HG03469 (cell line): ENCODE results near the gene STRIT1.
"Not testable (repeated sequence)": the region's sequence is repeated elsewhere in the genome, so short reads cannot be mapped to it uniquely, and the experiment has no call there.

ENCODE experiments used
- ATAC-seq: cut with Tn5 transposase; IDR thresholded peaks from one replicate; pipeline ENCODE4 v1.9.1; 2021; ENCODE audit warnings: mild to moderate bottlenecking, moderate library complexity, moderate number of reproducible peaks; ENCODE audit not compliant: unreplicated experiment

STRIT1 gene

DNA sequence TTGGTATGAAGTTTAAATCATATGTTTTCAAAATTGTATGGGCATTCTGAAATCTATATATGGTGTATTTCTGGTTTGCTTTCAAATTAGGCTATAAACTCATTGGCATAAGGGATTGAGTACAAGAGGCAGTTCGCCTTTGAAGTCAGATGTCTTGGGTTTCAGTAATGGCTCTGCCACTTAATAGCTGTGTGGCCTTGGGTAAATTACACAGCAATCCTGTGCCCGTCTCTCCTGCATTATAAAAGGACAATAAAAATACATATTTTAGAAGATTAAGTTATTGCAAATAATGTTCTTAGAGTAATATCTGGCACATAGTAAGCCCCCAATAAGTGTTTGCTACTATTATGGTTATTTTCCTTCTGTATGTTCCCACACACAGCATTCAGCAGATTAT, 20.4 kb upstream of the STRIT1 start:
- ATAC-seq, result no peak

DNA sequence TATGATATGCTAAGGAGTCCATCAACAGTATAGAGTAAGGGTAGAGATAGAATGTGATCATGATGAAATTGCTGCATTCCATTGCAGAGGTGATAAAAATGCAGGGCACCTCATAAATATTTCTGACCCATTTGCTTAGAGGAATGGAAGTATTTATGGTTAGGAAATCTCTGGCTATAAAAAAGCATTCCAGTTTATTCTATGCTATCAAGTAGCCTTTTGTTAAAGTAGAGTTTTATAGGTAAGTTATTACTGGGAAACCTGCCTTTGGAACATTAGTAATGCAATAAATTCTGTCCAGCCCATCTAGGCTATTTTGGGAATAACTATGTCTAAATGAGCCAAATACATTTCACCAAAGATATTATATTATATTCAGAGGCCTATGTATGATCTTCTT, 19.8 kb upstream of the STRIT1 start:
- ATAC-seq, result no peak

DNA sequence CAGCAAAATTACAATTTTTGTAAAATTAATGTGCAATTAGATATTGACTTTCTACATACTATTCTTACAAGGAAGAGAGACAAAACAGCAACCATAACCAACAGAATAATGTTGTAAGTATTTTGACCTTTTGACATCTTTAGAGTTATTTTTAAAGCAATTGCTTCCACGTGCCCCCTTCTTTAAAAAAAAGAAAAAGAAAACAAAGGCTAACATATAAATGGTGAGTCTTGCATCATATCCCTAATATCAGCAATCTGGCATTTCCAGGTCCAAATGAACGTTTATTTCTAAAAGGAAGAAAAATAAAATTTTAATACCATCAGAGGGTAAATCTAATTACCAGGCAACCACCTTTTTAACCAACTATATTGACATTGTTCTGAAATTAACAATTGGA, 19.3 kb upstream of the STRIT1 start:
- ATAC-seq, result no peak

DNA sequence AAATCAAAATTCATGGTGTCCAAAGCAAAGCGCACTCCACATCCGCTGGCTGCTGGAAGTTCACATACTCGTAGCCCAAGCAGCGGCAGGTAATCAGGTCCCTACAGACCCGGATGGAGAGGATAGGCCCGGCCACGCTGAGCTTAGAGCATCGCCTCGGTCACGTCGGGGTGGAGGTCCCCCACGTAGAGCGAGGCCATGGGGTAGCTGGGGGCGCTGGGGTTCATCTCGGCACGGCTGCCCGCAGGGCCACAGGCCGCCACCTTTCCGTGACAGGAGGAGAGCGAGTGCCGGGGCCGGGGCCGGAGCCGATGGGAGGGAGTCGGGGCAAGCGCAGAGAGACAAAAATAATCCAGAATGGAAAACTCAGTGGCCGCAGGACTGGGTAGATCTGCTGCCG, 16.1 kb upstream of the STRIT1 start:
- ATAC-seq, result no peak

DNA sequence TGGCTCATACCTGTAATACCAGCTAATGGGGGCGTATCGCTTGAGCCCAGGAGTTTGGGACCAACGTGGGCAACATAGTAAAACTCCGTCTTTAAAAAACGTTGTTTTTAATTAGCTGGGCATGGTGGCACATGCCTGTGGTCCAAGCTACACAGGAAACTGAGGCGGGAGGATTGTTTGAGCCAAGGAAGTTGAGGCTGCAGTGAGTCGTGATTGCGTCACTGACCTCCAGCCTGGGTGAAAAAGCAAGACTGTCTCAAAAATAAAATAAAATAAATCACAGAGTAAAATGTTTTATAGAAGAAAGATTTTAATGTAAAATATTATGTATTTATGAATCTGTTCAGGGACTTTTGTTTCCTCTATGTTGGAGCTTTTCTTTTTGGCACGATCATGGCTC, 15.3 kb upstream of the STRIT1 start:
- no peak for ATAC-seq

DNA sequence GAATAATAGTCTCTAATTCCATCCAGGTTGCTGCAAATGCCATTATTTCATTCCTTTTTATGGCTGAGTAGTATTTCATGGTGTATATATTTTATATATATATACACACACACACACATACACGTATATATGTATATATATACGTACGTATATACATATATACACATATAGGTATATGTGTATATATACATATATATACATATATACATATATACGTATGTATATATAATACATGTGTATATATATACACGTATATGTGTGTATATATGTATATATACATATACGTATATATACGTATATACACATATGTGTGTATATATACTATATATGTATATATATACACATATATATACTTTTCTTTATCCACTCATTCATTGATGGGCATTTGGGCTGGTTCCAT, 13.7 kb upstream of the STRIT1 start:
- ATAC-seq, result no peak

DNA sequence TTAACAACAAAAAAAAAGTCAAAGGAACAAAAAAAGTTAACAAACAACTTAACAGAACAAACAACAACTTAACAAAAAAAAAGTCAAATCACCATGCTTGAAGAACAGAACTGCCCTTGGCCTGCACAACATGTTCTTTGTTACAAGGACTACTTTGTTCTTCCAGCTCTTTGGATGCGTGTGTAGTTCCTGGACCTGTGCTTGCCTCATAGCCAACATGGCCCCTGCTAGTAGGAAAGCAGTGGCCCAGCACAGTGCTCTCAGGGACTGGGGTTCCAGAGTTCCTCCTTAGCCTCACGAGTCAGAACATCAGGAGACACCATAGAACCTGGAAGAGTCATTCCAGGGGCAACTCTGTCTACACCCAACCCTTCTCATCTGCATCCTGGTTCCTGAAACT, 10.9 kb upstream of the STRIT1 start:
- no peak for ATAC-seq

DNA sequence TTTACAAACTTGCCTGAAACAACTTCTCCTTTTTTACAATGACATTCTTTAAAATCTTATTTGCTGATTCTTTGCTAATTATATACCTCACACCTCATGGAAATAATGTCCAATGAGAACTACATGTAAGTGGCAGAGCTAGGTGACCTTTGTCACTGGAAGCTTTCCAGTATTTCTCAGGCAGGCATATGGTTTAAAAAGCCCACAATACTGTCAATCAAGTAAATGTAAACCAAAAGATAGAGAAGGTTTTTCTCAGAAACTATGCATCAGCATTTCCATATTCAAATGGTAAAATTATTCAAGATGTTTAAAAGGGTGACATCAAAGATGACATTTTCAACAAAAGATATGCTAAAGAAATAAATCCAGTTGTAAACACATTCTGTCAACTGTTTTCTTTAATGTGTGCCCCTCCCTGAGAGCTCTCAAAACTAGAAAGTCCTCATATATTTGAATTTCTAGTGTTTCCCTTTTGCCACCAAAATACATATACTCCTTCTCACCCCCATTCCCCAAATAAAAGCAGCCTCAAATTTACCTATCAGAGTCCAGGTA, 10.1 kb upstream of the STRIT1 start:
- ATAC-seq, result no peak

DNA sequence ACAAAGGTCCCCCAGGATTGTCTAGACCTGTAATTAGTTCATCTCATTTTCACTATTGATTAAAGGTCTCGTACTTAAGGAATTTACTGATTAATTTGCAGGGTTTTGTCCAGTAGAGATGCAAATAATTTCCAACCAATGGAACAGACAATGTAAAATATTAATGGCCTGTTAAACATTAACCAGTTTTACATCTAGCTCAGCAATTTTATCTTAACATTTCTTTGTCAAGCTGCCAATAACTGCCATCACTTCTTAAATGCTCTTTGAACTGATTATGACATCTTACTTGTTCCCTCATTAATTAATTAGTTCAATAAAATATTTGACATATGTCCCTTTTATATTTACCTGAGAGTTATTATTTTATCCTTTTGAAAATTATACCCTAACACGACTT, 9.4 kb upstream of the STRIT1 start:
- ATAC-seq, result no peak

DNA sequence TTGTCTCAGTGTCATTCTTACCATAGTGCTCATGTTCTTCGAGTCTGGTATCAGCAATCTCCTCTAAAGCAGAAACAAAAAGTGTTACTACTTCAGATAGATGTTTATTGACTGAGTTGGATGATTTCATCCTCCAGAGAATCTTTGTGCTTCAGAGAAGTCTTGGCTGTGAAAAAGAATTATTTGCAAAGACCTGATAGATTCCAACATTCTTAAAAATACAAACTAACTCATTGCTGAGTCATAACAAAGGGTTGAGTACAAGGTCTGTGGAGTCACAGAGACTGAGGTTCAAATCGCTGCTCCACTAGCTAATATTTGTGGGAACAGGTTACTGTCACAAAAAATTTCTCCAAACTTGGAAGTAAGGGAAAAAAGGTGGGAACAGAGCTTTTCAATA, 9.0 kb upstream of the STRIT1 start:
- ATAC-seq, result no peak

DNA sequence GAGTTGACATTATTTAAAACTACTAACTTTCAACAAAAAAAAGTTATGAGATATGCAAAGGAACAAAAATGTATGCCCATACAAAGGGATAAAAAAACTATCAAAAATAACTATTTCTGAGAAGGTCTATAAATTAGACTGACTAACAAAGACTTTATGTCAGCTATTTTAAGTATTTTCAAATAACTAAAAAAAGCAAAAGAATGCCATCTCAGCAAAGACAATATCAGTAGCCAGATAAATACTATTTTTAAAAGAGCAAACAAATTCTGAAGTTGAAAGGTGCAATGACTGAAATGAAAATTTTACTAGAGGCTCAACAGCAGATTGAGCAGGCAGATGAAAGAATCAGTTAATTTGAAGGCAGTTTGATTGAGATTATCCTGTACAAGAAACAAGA, 3.6 kb upstream of the STRIT1 start:
- no peak for ATAC-seq

DNA sequence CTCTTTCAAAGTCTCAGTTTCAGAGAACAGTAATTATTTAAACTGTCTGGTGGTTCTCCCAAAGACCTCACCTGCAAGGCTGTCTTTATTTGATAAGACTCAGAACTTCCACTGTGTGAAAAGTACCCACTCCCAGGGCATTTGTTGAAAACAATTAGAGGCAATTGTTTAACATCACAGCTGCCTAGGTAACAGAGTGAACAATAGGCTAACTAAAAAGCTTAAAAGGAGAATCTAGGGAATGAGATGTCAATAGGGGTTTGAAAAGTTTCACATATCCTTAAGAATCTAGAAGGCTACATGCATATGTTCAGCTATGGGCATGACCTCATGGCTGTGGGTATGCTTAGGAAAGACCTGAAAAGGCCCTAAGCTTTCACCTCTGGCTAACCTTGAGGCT, 2.9 kb upstream of the STRIT1 start:
- no peak for ATAC-seq

DNA sequence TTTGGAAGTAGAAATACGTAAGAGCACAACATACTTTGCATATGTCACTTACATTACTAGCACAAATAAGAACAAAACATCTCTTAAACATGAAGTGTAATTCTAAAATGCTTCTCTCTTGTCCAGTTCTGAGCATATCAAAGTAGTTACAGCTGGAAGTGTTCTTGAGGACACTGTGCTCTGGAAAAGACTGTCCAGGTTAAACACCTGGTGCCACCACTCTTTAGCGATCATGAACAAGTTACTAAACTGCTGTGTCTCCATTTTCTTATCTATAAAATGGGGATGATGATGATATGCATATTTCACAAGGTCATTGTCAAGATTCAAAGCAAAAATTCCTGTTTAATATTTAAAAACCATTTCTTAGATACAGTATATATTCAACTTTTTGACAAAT, 790 bp downstream of the STRIT1 start:
- ATAC-seq, result no peak

DNA sequence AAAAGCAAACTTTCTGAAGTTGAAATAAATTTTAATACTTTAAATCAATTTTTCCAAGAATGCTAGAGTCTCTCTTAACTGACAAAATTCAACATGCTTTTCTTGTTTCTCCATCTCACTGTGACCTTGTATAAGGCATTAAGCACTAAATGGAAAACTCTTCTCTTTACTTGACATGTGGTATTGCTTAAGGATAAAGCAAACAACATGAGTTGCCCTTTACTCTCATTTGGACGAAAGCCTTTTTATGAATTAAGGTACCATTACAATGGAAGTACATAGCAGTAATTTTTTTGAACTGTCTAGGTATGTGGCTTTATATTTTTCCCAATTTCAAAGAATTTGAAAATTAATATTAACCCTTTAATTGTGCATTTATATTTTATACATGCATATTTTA, 1.4 kb downstream of the STRIT1 start:
- no peak for ATAC-seq

DNA sequence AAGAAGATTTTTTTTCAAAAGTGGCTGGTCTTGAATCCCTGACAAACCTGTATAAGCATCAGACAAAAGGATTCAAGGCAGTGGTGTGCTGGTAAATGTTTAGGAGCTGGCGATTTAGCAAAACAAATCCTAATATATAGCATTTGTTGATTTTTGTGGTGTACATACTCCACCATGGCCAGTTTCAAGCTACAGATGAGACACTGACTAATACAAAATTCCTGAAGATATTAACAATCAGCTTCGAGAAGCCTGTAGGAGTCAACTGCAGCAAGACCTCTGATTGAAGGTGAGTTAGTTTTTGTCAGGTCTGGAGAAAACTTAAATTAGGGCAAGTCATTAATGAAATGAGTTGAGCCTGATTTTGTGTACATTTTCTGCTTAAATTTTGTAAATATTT, 6.7 kb downstream of the STRIT1 start:
- no peak for ATAC-seq

DNA sequence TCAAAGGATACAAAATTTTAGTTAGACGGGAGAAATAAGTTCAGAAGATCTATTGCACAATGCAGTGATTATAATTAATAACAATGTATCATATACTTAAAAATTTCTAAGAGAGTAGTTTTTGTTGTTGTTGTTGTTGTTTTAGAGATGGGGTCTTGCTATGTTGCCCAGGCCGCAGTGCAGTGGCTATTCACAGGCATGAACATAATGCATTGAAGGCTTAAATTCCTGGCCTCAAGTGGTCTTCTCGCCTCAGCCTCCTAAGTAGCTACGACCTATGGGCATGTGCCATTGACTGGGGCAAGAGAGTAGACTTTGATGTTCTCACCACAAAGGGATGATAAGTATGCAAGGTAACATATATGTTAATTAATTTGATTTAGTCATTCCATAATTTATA, 7.5 kb downstream of the STRIT1 start:
- ATAC-seq, result no peak

DNA sequence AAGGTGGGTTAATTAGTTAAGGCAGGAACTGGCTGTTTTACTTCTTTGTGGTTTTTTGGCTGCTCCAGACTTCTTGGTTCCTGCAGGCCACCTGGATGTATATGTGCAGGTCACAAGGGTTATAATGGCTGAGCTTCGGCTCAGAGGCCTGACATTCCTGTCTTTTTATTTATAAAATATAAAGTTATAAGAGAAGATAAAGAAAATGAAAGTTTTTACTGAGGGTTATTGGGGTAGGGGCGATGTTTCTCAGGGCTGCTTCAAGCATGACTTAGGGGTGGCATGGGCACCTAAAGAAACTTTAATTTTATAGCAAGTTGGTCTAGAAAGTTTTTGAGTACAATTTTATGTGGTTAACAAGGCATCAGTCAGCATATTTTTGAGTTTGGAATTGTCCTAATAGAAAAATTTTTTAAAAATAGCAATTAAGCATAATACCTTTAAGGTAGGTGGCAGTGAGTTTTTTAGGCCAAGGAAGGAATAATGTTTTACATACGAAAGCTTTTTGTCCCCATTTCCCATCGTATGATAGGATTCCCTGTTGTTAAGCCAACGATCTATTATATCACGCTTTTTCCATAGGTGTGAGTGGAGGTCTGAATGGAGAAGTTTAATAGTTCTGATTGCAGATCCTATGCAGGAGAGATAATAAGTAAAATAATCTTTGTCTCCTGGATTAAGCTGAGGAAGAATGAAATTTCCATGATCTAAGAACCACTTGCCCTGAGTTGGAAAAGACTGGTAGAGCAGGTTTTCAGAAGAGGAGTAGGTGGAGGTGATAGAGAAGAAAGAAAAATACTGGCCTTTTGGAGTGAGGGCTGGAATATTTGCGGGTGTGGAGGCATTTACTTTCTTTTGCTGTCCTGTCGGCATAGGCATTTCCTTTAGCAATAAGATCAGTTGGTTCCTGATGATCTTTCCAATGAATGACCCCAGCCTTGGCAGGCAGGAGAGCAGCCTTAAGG, 10.1 kb downstream of the STRIT1 start:
- ATAC-seq, result no peak

DNA sequence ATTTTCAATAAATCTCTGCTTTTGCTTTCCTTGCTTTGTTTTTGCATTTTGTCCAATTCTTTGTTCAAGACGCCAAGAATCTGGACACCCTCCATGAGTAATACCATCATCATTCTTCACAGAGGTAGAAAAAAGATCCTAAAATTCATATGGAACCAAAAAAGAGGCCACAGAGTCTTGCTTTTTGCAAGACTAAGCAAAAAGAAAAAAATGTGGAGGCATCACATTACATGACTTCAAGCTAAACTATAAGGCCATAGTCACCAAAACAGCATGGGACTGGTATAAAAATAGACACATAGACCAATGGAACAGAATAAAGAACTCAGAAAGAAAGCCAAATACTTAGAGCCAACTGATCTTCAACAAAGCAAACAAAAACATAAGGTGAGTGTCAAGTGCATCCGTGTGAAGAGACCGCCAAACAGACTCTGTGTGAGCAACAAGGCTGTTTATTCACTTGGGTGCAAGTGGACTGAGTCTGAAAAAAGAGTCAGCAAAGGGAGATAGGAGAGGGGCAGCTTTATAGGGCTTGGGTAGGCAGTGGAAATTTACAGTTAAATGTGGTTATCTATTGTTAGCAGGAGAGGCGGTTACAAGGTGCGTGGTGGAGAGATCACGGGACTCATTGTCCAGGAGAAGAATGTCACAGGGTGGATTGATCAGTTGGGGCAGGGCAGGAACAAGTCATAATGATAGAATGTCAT, 10.9 kb downstream of the STRIT1 start:
- ATAC-seq, result no peak

DNA sequence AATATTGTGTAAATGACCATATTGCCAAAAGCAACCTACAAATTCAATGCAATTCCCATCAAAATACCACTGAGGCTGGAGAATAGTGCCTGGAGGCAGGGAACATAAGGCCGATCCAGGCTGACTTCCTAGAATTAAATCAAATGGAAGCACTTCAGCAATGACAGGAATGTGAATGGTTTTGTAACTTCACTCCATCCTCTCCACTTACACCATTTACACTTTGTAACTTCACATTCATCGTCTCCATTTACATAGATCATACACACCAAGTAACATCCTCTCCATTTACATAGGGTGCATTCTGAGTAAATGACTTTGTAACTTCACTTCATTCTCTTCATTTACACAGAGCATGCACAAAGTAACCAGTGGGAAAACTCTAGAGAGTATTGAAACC, 11.6 kb downstream of the STRIT1 start:
- ATAC-seq, result no peak

DNA sequence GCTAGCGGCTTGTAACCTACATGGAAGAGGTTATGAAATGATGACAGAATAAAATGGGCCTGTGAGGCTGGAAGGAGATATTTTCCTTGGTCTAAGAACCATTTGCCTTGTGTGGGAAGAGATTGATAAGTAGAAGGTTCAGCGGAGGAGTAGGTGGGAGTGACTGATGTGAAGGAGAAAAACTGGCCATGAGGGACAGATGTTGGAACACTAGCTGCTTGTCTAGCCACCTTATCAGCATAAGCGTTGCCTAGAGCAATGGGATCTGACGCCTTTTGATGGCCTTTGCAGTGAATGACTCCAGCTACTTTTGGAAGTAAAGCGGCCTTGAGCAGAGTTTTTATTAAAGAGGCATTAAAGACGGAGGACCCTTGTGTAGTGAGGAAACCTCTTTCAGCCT, 17.4 kb downstream of the STRIT1 start:
- ATAC-seq, result not testable (repeated sequence)

DNA sequence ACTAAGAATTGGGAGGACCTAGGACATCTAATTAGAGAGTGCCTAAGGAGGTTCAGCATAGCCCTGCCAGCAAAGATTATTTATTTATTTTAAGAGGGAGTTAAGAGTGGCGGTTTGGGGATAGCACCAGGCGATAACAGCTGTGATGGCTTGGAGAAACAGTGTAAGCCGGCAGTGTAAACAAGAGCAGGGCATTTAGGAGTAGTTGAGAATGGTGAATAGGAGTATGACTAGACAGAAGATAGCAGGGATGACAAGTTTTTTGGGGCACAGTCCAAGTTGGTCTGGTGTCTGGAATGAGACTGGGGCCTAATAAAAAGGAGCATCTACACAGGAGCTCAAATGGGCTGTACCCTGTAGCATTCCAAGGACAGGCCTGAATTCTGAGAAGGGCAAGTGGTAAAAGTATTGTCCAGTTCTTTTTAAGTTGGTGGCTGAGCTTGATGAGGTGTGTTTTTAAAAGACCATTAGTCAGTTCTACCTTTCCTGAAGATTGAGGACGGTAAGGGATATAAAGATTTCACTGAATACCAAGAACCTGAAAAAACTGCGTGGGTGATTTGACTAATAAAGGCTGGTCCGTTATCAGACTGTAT, 18.2 kb downstream of the STRIT1 start:
- ATAC-seq, result not testable (repeated sequence)

DNA sequence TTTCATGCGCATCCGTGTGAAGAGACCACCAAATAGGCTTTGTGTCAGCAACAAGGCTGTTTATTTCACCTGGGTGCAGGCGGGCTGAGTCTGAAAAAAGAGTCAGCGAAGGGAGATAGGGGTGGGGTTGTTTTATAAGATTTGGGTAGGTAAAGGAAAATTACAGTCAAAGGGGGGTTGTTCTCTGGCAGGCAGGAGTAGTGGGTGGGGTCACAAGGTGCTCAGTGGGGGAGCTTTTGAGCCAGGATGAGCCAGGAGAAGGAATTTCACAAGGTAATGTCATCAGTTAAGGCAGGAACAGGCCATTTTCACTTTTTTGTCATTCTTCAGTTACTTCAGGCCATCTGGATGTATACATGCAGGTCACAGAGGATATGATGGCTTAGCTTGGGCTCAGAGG, 19.0 kb downstream of the STRIT1 start:
- ATAC-seq, result not testable (repeated sequence)
